GM19324 (cell line): ENCODE measurements around the gene CFLAR.
A peak's percentile ranks its signal among the peaks of the same experiment; 100 is the strongest.
"Not testable (repeated sequence)": the region's sequence is repeated elsewhere in the genome, so short reads cannot be mapped to it uniquely, and the experiment has no call there.

Experiments
- ATAC-seq: cut with Tn5 transposase; IDR thresholded peaks from one replicate; pipeline ENCODE4 v1.9.1; 2021; ENCODE audit warnings: mild to moderate bottlenecking, moderate library complexity; ENCODE audit not compliant: unreplicated experiment, low FRiP score

The CFLAR gene

GRCh38 chr2:201172279-201172678, 56.3 kb downstream of the CFLAR start:
- ATAC-seq = no peak

GRCh38 chr2:201174687-201175086, 58.7 kb downstream of the CFLAR start:
- ATAC-seq = no peak

GRCh38 chr2:201176081-201176481, 60.1 kb downstream of the CFLAR start:
- ATAC-seq = no peak

- ATAC-seq = no peak
These were observed 64.0 kb downstream of the CFLAR start for GRCh38 chr2:201180010-201180409.

GRCh38 chr2:201182650-201183364, 66.8 kb downstream of the CFLAR start, which contains the start of gene CASP10:
CASP10 (plus strand) TSS chr2:201183141; CDS start chr2:201185778, 2,637 bp downstream.
- peak; percentile 81 for ATAC-seq

- ATAC-seq = no peak
These were observed 67.4 kb downstream of the CFLAR start for GRCh38 chr2:201183365-201183727.

- ATAC-seq = not testable (repeated sequence)
These were observed 67.9 kb downstream of the CFLAR start for GRCh38 chr2:201183835-201184234.

GRCh38 chr2:201184248-201184647, 68.3 kb downstream of the CFLAR start:
- ATAC-seq = not testable (repeated sequence)

- no peak for ATAC-seq
These were observed 69.9 kb downstream of the CFLAR start for GRCh38 chr2:201185863-201186262.

GRCh38 chr2:201186982-201187381, 71.0 kb downstream of the CFLAR start:
- no peak for ATAC-seq

- no peak for ATAC-seq
These were observed 72.5 kb downstream of the CFLAR start for GRCh38 chr2:201188449-201188848.

GRCh38 chr2:201191132-201191875, 75.3 kb downstream of the CFLAR start:
- ATAC-seq = no peak

GRCh38 chr2:201194097-201194496, 78.1 kb downstream of the CFLAR start:
- peak; percentile 79 for ATAC-seq

GRCh38 chr2:201195331-201195730, 79.4 kb downstream of the CFLAR start:
- no peak for ATAC-seq

- no peak for ATAC-seq
These were observed 80.0 kb downstream of the CFLAR start for GRCh38 chr2:201196003-201196402.

- ATAC-seq = no peak
These were observed 80.8 kb downstream of the CFLAR start for GRCh38 chr2:201196803-201197202.

GRCh38 chr2:201197781-201198180, 81.8 kb downstream of the CFLAR start:
- ATAC-seq = no peak

GRCh38 chr2:201199847-201200246, 83.9 kb downstream of the CFLAR start:
- no peak for ATAC-seq

- no peak for ATAC-seq
These were observed 84.4 kb downstream of the CFLAR start for GRCh38 chr2:201200345-201200744.

- ATAC-seq = no peak
These were observed 85.4 kb downstream of the CFLAR start for GRCh38 chr2:201201371-201201770.

- no peak for ATAC-seq
These were observed 88.1 kb downstream of the CFLAR start for GRCh38 chr2:201203916-201204654.
